GM19193 (cell line): ENCODE results near the gene ARHGEF16.

Experiments used
- POLR2A ChIP-seq: IDR thresholded peaks from 4 replicates; pipeline ENCODE4 v1.6.1; 2011; ENCODE audit not compliant: insufficient read depth, insufficient read length; ENCODE audit errors: extremely low read depth

The ARHGEF16 gene

GRCh38 chr1:3466366-3467075 is 12.1 kb downstream of the ARHGEF16 start:
- TF ChIP-seq POLR2A = no peak

- TF ChIP-seq POLR2A = no peak
Measured at GRCh38 chr1:3467096-3468036, 12.9 kb downstream of the ARHGEF16 start.

GRCh38 chr1:3468236-3469103 is 14.0 kb downstream of the ARHGEF16 start:
- no peak for TF ChIP-seq POLR2A

- TF ChIP-seq POLR2A = no peak
Measured at GRCh38 chr1:3469104-3469848, 14.8 kb downstream of the ARHGEF16 start.

GRCh38 chr1:3469849-3470649 is 15.6 kb downstream of the ARHGEF16 start:
- TF ChIP-seq POLR2A = no peak

GRCh38 chr1:3470650-3471355 is 16.3 kb downstream of the ARHGEF16 start:
- no peak for TF ChIP-seq POLR2A

GRCh38 chr1:3471356-3472087 is 17.1 kb downstream of the ARHGEF16 start:
- TF ChIP-seq POLR2A = no peak

GRCh38 chr1:3472088-3472850 is 17.8 kb downstream of the ARHGEF16 start:
- no peak for TF ChIP-seq POLR2A

- TF ChIP-seq POLR2A = no peak
Measured at GRCh38 chr1:3472906-3473305, 18.4 kb downstream of the ARHGEF16 start.

- TF ChIP-seq POLR2A = no peak
Measured at GRCh38 chr1:3473381-3473844, 18.9 kb downstream of the ARHGEF16 start.

- TF ChIP-seq POLR2A = no peak
Measured at GRCh38 chr1:3474016-3474415, 19.6 kb downstream of the ARHGEF16 start.
